ENCODE results near the gene MCHR2. TPM values are rescaled to one million over a fixed set of nuclear protein-coding genes. Genes with fewer than 3 reads are reported as not detected.

Gene MCHR2
- total RNA-seq, 3 donors from 2014 or later (not counting 1 experiment from before 2014, with no cell fraction given): not detected

DNA sequence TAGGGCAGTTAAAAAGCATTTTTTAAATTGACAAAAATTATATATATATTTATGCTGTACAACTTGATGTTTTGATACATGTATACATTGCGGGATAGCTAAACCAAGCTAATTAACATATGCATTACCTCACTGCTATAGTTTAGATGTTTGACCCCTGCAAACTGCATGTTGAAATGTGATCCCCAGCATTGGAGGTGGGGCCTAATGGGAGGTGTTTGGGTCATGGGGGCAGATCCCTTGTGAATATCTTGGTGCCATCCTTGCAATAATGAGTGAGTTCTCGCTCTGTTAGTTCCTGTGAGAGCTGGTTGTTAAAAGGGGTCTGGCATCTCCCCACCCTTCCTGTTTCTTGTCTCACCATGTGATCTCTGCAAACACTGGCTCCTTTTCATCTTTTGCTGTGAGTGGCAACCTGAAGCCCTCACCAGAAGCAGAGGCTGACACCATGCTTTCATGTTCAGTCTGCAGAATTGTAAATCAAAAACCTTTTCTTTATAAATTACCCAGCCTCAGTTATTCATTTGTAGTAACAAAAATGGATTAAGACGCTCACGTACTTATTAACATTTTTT is 111.8 kb downstream of the MCHR2 start:
- no peaks in the 10 kb centered on the region for H3K9me3 Mint-ChIP-seq
- no peak overlapping the region for H3K27ac Mint-ChIP-seq
- Histone ChIP-seq H3K4me1 (ENCODE audit: control insufficient read depth, insufficient read depth, low read length) (no peaks in the 10 kb centered on the region), H3K36me3 (ENCODE audit: control insufficient read depth, insufficient read depth, low read length) (no peaks in the 10 kb centered on the region), H3K27ac (ENCODE audit: low read length) (no peak overlapping the region), H3K9me3 (ENCODE audit: control insufficient read depth, insufficient read depth, low read length) (no peaks in the 10 kb centered on the region), H3K4me3 (ENCODE audit: low read length) (no peak overlapping the region), H3K27me3 (ENCODE audit: control insufficient read depth, insufficient read depth, low read length) (no peaks in the 10 kb centered on the region)
- 57% methylated on average over 1 of the region's 4 CpGs for WGBS (ENCODE audit: insufficient coverage)
- TF ChIP-seq, protein P1, sequence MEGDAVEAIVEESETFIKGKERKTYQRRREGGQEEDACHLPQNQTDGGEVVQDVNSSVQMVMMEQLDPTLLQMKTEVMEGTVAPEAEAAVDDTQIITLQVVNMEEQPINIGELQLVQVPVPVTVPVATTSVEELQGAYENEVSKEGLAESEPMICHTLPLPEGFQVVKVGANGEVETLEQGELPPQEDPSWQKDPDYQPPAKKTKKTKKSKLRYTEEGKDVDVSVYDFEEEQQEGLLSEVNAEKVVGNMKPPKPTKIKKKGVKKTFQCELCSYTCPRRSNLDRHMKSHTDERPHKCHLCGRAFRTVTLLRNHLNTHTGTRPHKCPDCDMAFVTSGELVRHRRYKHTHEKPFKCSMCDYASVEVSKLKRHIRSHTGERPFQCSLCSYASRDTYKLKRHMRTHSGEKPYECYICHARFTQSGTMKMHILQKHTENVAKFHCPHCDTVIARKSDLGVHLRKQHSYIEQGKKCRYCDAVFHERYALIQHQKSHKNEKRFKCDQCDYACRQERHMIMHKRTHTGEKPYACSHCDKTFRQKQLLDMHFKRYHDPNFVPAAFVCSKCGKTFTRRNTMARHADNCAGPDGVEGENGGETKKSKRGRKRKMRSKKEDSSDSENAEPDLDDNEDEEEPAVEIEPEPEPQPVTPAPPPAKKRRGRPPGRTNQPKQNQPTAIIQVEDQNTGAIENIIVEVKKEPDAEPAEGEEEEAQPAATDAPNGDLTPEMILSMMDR (IDR thresholded peaks at IDR 0.05): no peak
- H3K4me1 Mint-ChIP-seq: no peaks in the 10 kb centered on the region
- intact Hi-C loops (cut with micrococcal nuclease): no loop called here
- ATAC-seq (no peak), DNase-seq (peak in 1 of 2 donors; percentile 7)
- H3K27me3 Mint-ChIP-seq (ENCODE audit: low read depth in 2 of 2): peaks cover 4 to 5% of the 10 kb centered on the region in 2 donors
- no peaks in the 10 kb centered on the region for H3K36me3 Mint-ChIP-seq
- H3K4me3 Mint-ChIP-seq: no peak overlapping the region

DNA sequence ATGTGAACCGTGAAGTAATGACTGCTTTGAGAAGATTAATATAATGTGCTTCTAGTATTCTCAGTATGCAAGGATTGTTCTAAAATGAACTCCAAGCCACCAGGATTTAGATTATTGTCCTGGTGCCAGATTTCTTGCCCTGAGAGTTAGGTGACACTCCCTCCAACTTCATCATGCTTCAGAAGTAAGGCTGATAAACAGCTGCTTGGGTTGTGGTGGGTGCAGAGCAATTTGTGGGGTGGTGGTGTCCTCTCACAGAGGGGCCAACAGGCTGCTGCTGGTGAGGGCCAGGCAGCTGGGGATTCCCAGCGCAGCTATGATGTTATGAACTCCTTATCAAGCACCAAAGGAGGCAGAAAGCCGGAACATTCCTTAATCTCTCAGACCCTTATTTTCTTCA is 114.6 kb downstream of the MCHR2 start:
- H3K9me3 Mint-ChIP-seq: no peaks in the 10 kb centered on the region
- ATAC-seq: no peak
- TF ChIP-seq, protein P1 (IDR thresholded peaks at IDR 0.05): no peak
- no peak overlapping the region for H3K27ac Mint-ChIP-seq
- H3K4me1 ChIP-seq (ENCODE audit: control insufficient read depth, insufficient read depth, low read length): no peaks in the 10 kb centered on the region
- DNase-seq: no peak
- H3K4me3 Mint-ChIP-seq: no peak overlapping the region
- H3K4me3 ChIP-seq (ENCODE audit: low read length): no peak overlapping the region
- no peak overlapping the region for H3K27ac ChIP-seq (ENCODE audit: low read length)
- H3K9me3 ChIP-seq (ENCODE audit: control insufficient read depth, insufficient read depth, low read length): no peaks in the 10 kb centered on the region
- no peaks in the 10 kb centered on the region for H3K4me1 Mint-ChIP-seq
- H3K36me3 ChIP-seq (ENCODE audit: control insufficient read depth, insufficient read depth, low read length): no peaks in the 10 kb centered on the region
- intact Hi-C loops (cut with micrococcal nuclease): no loop called here
- H3K36me3 Mint-ChIP-seq: no peaks in the 10 kb centered on the region
- WGBS (ENCODE audit: insufficient coverage): 67% methylated on average over 3 of the region's 3 CpGs
- peaks cover 4 to 7% of the 10 kb centered on the region in 2 donors for H3K27me3 Mint-ChIP-seq (ENCODE audit: low read depth in 2 of 2)
- no peaks in the 10 kb centered on the region for H3K27me3 ChIP-seq (ENCODE audit: control insufficient read depth, insufficient read depth, low read length)

- Mint-ChIP-seq H3K4me3 (no peak overlapping the region), H3K9me3 (no peaks in the 10 kb centered on the region), H3K27me3 (ENCODE audit: low read depth in 2 of 2) (peaks cover 8 to 22% of the 10 kb centered on the region in 2 donors), H3K4me1 (no peaks in the 10 kb centered on the region), H3K36me3 (no peaks in the 10 kb centered on the region), H3K27ac (no peak overlapping the region)
- Histone ChIP-seq H3K9me3 (ENCODE audit: control insufficient read depth, insufficient read depth, low read length) (no peaks in the 10 kb centered on the region), H3K4me1 (ENCODE audit: control insufficient read depth, insufficient read depth, low read length) (no peaks in the 10 kb centered on the region), H3K4me3 (ENCODE audit: low read length) (no peak overlapping the region), H3K36me3 (ENCODE audit: control insufficient read depth, insufficient read depth, low read length) (no peaks in the 10 kb centered on the region), H3K27ac (ENCODE audit: low read length) (no peak overlapping the region), H3K27me3 (ENCODE audit: control insufficient read depth, insufficient read depth, low read length) (no peaks in the 10 kb centered on the region)
- DNase-seq: no peak
- intact Hi-C loops (cut with micrococcal nuclease): no loop called here
- WGBS (ENCODE audit: insufficient coverage): 88% methylated on average over 3 of the region's 4 CpGs
- TF ChIP-seq, protein P1 (IDR thresholded peaks at IDR 0.05): no peak
- ATAC-seq: no peak
Observed at GRCh38 chr6:99875068-99875467, 119.0 kb downstream of the MCHR2 start.

DNA sequence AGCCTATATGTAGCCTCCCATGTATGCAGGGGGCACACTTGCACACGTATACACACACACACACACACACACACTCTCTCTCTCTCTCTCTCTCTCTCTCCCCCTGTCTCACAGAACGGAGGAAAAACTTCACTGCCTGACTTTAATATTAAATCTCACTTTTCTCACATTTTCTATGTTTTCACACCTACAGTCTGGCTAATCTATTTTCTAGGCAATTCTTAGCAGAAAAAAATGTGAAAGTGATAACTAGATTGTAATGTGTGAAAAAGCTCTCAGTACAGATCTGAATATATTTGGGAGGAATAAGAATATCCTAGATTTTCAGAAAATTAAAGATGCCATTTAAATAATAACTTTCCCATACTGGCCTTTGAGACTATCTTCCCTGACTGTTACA is 120.9 kb downstream of the MCHR2 start:
- Histone ChIP-seq H3K4me3 (ENCODE audit: low read length) (no peak overlapping the region), H3K9me3 (ENCODE audit: control insufficient read depth, insufficient read depth, low read length) (no peaks in the 10 kb centered on the region), H3K27me3 (ENCODE audit: control insufficient read depth, insufficient read depth, low read length) (peaks cover 7% of the 10 kb centered on the region), H3K36me3 (ENCODE audit: control insufficient read depth, insufficient read depth, low read length) (no peaks in the 10 kb centered on the region), H3K4me1 (ENCODE audit: control insufficient read depth, insufficient read depth, low read length) (no peaks in the 10 kb centered on the region), H3K27ac (ENCODE audit: low read length) (no peak overlapping the region)
- H3K27ac Mint-ChIP-seq: no peak overlapping the region
- no peak overlapping the region for H3K4me3 Mint-ChIP-seq
- WGBS (ENCODE audit: insufficient coverage): 81% methylated on average over 1 of the region's 2 CpGs
- ATAC-seq: no peak
- no peaks in the 10 kb centered on the region for H3K36me3 Mint-ChIP-seq
- H3K27me3 Mint-ChIP-seq (ENCODE audit: low read depth in 2 of 2): peaks cover 16 to 29% of the 10 kb centered on the region in 2 donors
- no peaks in the 10 kb centered on the region for H3K4me1 Mint-ChIP-seq
- no peaks in the 10 kb centered on the region for H3K9me3 Mint-ChIP-seq
- intact Hi-C loops (cut with micrococcal nuclease): no loop called here
- TF ChIP-seq, protein P1 (IDR thresholded peaks at IDR 0.05): no peak
- DNase-seq: no peak

Data from natural killer cell (primary cell).